Suprapubic skin (tissue), 4 donors: ENCODE data around the gene QKI. TPM values are rescaled to one million over a fixed set of nuclear protein-coding genes. Genes with fewer than 3 reads are reported as not detected.
A peak's percentile ranks its signal among the peaks of the same experiment; 100 is the strongest.

Experiments used
- DNase-seq, 2 donors: peaks; one replicate each; pipeline ENCODE4 v3.0.0-alpha.2; 2019; ENCODE audit warnings: low spot score in 2 of 2
- H3K27ac ChIP-seq: fragments of 200-600 bp; sonication (generic); one replicate; pipeline ENCODE4 v1.5.1; 2019
- H3K27me3 ChIP-seq: fragments of 200-600 bp; sonication (generic); one replicate; pipeline ENCODE4 v1.5.1; 2019
- H3K36me3 ChIP-seq: fragments of 200-600 bp; sonication (generic); one replicate; pipeline ENCODE4 v1.5.1; 2019
- H3K4me1 ChIP-seq: fragments of 200-600 bp; sonication (generic); one replicate; pipeline ENCODE4 v1.5.1; 2019
- H3K4me3 ChIP-seq: fragments of 200-600 bp; sonication (generic); one replicate; pipeline ENCODE4 v1.5.1; 2019; ENCODE audit warnings: mild to moderate bottlenecking
- H3K9me3 ChIP-seq: fragments of 200-600 bp; sonication (generic); one replicate; pipeline ENCODE4 v1.5.1; 2019
- CTCF ChIP-seq, 2 donors: fragments of 200-600 bp in 1 of 2; fragments of 450-650 bp in 1 of 2; sonication (generic) in 1 of 2; IDR thresholded peaks; one replicate each; pipeline ENCODE4 v1.5.1; 2016 to 2019; ENCODE audit warnings: antibody characterized with exemption in 2 of 2, mild to moderate bottlenecking in 1 of 2, moderate library complexity in 1 of 2
- EP300 ChIP-seq: sonication (generic); formaldehyde crosslinking; IDR thresholded peaks from one replicate; pipeline ENCODE4 v1.6.1; 2017; ENCODE audit warnings: antibody characterized with exemption
- POLR2A ChIP-seq, 2 donors: fragments of 450-650 bp; IDR thresholded peaks; one replicate each; pipeline ENCODE4 v1.6.1; 2017; ENCODE audit warnings: antibody characterized with exemption in 2 of 2, mild to moderate bottlenecking in 2 of 2, moderate library complexity in 2 of 2
- POLR2AphosphoS5 ChIP-seq, 3 donors: sonication (generic); formaldehyde crosslinking; IDR thresholded peaks; one replicate each; pipeline ENCODE4 v1.6.1; 2017; ENCODE audit warnings: antibody characterized with exemption in 3 of 3
- WGBS: methylation state at CpG from one replicate; pipeline ENCODE4 v1.1.5; 2018; 5-methylcytosine and 5-hydroxymethylcytosine counted together
- total RNA-seq, 4 donors: library from RNA; depleted of rRNA; stranded (reverse); fragments of >200 nt; gene quantifications; one replicate each; pipeline ENCODE4 v1.1.0, GENCODE V29; 2016

The QKI gene
- total RNA-seq, 4 donors from 2014 or later: 149 to 187 (median 165) TPM

GRCh38 chr6:163547287-163547686 is 132.8 kb downstream of the QKI start:
- Histone ChIP-seq H3K36me3 (peaks cover 2% of the 10 kb centered on the region), H3K27me3 (no peaks in the 10 kb centered on the region), H3K27ac (no peak overlapping the region), H3K9me3 (no peaks in the 10 kb centered on the region), H3K4me1 (no peaks in the 10 kb centered on the region), H3K4me3 (no peak overlapping the region)
- 86% methylated on average over 3 of the region's 3 CpGs for WGBS
- DNase-seq: no peak
- TF ChIP-seq POLR2A (IDR thresholded peaks at IDR 0.05): no peak
- TF ChIP-seq CTCF (IDR thresholded peaks at IDR 0.05): no peak
- TF ChIP-seq POLR2AphosphoS5 (IDR thresholded peaks at IDR 0.05): no peak
- no peak for TF ChIP-seq EP300

- Histone ChIP-seq H3K4me3 (no peak overlapping the region), H3K36me3 (peaks cover 2% of the 10 kb centered on the region), H3K9me3 (no peaks in the 10 kb centered on the region), H3K27ac (no peak overlapping the region), H3K4me1 (no peaks in the 10 kb centered on the region), H3K27me3 (no peaks in the 10 kb centered on the region)
- TF ChIP-seq EP300: no peak
- TF ChIP-seq CTCF (IDR thresholded peaks at IDR 0.05): no peak
- TF ChIP-seq POLR2A (IDR thresholded peaks at IDR 0.05): no peak
- no peak for DNase-seq
- WGBS: 96% methylated on average over 3 of the region's 3 CpGs
Observed at GRCh38 chr6:163548624-163549023, 134.1 kb downstream of the QKI start.

- no peak for TF ChIP-seq CTCF (IDR thresholded peaks at IDR 0.05)
- TF ChIP-seq POLR2A (IDR thresholded peaks at IDR 0.05): no peak
- TF ChIP-seq EP300: no peak
- TF ChIP-seq POLR2AphosphoS5 (IDR thresholded peaks at IDR 0.05): no peak
- Histone ChIP-seq H3K4me1 (no peaks in the 10 kb centered on the region), H3K27ac (no peak overlapping the region), H3K36me3 (peaks cover 10% of the 10 kb centered on the region), H3K27me3 (no peaks in the 10 kb centered on the region), H3K4me3 (no peak overlapping the region), H3K9me3 (no peaks in the 10 kb centered on the region)
- no peak for DNase-seq
- 75% methylated on average over 4 of the region's 4 CpGs for WGBS
Observed at GRCh38 chr6:163554032-163554431, 139.5 kb downstream of the QKI start.

GRCh38 chr6:163554663-163555062 is 140.1 kb downstream of the QKI start:
- peak in 1 of 2 donors; percentile 32 for TF ChIP-seq CTCF (IDR thresholded peaks at IDR 0.05)
- no peak for TF ChIP-seq POLR2A (IDR thresholded peaks at IDR 0.05)
- WGBS: 78% methylated on average over 4 of the region's 4 CpGs
- Histone ChIP-seq H3K27me3 (no peaks in the 10 kb centered on the region), H3K27ac (no peak overlapping the region), H3K4me1 (no peaks in the 10 kb centered on the region), H3K4me3 (no peak overlapping the region), H3K9me3 (no peaks in the 10 kb centered on the region), H3K36me3 (peaks cover 11% of the 10 kb centered on the region)
- DNase-seq: no peak

GRCh38 chr6:163559661-163560060 is 145.1 kb downstream of the QKI start:
- Histone ChIP-seq H3K36me3 (peaks cover 26% of the 10 kb centered on the region), H3K27ac (no peak overlapping the region), H3K4me1 (no peaks in the 10 kb centered on the region), H3K9me3 (no peaks in the 10 kb centered on the region), H3K27me3 (no peaks in the 10 kb centered on the region), H3K4me3 (no peak overlapping the region)
- 61% methylated on average over 3 of the region's 3 CpGs for WGBS
- no peak for DNase-seq
- TF ChIP-seq POLR2A (IDR thresholded peaks at IDR 0.05): no peak
- no peak for TF ChIP-seq EP300
- no peak for TF ChIP-seq POLR2AphosphoS5 (IDR thresholded peaks at IDR 0.05)
- no peak for TF ChIP-seq CTCF (IDR thresholded peaks at IDR 0.05)
